ENCODE measurements around the gene ACOX1.

ACOX1 gene

GRCh38 chr17:75995385-75995925, 16.5 kb upstream of the ACOX1 start:
- Histone ChIP-seq H3K9me2 (replicated peaks; ENCODE audit: insufficient read depth, low read length) (no peaks in the 10 kb centered on the region), H3K9ac (ENCODE audit: low read length) (no peak overlapping the region), H3K9me3 (replicated peaks; ENCODE audit: insufficient read depth, low read length) (no peaks in the 10 kb centered on the region), H2AFZ (ENCODE audit: low read length) (no peak overlapping the region), H3K4me2 (ENCODE audit: low read depth, low read length) (no peak overlapping the region), H3F3A (ENCODE audit: insufficient read depth, low read length) (no peaks in the 10 kb centered on the region), H3K4me1 (ENCODE audit: low read length) (no peaks in the 10 kb centered on the region), H4K20me1 (ENCODE audit: insufficient read depth, low read length) (no peaks in the 10 kb centered on the region), H3K27me3 (replicated peaks; ENCODE audit: insufficient read depth, low read length) (no peaks in the 10 kb centered on the region), H3K36me3 (replicated peaks; ENCODE audit: insufficient read depth, low read length) (no peaks in the 10 kb centered on the region), H3K27ac (ENCODE audit: low read length) (no peak overlapping the region), H3K79me2 (ENCODE audit: low read length) (no peaks in the 10 kb centered on the region), H3K4me3 (ENCODE audit: low read length) (no peak overlapping the region)
- DNase-seq: no peak
- no peak for TF ChIP-seq CTCF (IDR thresholded peaks at IDR 0.05; ENCODE audit: low read length)
- TF ChIP-seq EZH2 (optimal IDR thresholded peaks at IDR 0.05; ENCODE audit: low read depth, low read length): no peak

DNA sequence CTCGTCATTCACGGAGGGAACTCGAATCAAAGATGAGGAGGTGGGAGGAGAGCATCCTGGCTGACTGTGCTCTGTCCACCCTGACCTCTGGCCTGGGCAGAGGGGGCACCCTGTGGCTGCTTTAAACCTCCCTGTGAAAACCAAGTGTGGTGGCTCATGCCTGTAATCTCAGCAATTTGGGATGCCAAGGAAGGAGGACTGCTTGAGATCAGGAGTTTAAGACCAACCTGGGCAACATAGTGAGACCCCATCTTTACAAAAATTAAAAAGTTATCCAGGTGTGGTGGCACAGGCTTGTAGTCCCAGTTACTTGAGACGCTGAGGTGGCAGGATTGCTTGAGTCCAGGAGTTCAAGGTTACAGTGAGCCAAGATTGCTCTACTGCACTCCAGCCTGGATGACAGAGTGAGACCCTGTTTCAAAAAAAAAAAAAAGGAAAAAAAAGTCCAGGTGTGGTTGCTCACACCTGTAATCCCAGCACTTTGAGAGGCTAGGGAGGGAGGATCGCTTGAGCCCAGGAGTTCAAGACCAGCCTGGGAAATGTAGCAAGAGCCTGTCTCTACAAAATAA, 15.9 kb upstream of the ACOX1 start:
- Histone ChIP-seq H3K4me3 (ENCODE audit: low read length) (no peak overlapping the region), H3F3A (ENCODE audit: insufficient read depth, low read length) (no peaks in the 10 kb centered on the region), H3K9ac (ENCODE audit: low read length) (no peak overlapping the region), H3K27ac (ENCODE audit: low read length) (no peak overlapping the region), H4K20me1 (ENCODE audit: insufficient read depth, low read length) (no peaks in the 10 kb centered on the region), H3K79me2 (ENCODE audit: low read length) (no peaks in the 10 kb centered on the region), H3K4me1 (ENCODE audit: low read length) (no peaks in the 10 kb centered on the region), H3K9me3 (replicated peaks; ENCODE audit: insufficient read depth, low read length) (no peaks in the 10 kb centered on the region), H3K27me3 (replicated peaks; ENCODE audit: insufficient read depth, low read length) (no peaks in the 10 kb centered on the region), H2AFZ (ENCODE audit: low read length) (no peak overlapping the region), H3K4me2 (ENCODE audit: low read depth, low read length) (no peak overlapping the region), H3K9me2 (replicated peaks; ENCODE audit: insufficient read depth, low read length) (no peaks in the 10 kb centered on the region), H3K36me3 (replicated peaks; ENCODE audit: insufficient read depth, low read length) (no peaks in the 10 kb centered on the region)
- TF ChIP-seq EZH2 (optimal IDR thresholded peaks at IDR 0.05; ENCODE audit: low read depth, low read length): no peak
- TF ChIP-seq EZH2phosphoT487 (IDR thresholded peaks at IDR 0.05; ENCODE audit: low read length): no peak
- no peak for TF ChIP-seq CTCF (IDR thresholded peaks at IDR 0.05; ENCODE audit: low read length)
- no peak for DNase-seq

DNA sequence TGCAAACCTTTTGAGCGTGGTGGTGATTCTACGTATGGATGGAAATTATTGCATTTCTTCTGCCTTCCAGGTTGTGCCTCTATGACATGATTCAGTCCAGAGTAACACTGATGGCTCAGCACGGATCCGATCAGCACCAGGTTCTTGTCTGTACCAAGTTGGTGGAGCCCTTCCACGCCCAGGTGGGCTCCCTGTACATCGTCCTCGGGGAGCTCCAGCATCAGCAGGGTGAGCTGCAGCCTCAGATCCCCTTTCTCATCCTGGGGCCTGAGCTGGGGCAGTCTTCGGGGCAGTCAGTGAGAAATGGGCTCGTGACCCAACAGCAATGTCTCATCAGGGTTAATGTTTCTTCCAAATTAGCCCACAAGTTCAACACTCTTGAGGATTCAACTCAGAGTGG, 12.4 kb upstream of the ACOX1 start:
- H3K27me3 ChIP-seq (replicated peaks; ENCODE audit: insufficient read depth, low read length): no peaks in the 10 kb centered on the region
- no peaks in the 10 kb centered on the region for H3K9me3 ChIP-seq (replicated peaks; ENCODE audit: insufficient read depth, low read length)
- no peaks in the 10 kb centered on the region for H4K20me1 ChIP-seq (ENCODE audit: insufficient read depth, low read length)
- H3K4me2 ChIP-seq (ENCODE audit: low read depth, low read length): no peak overlapping the region
- no peak overlapping the region for H3K27ac ChIP-seq (ENCODE audit: low read length)
- no peaks in the 10 kb centered on the region for H3K9me2 ChIP-seq (replicated peaks; ENCODE audit: insufficient read depth, low read length)
- H3K36me3 ChIP-seq (replicated peaks; ENCODE audit: insufficient read depth, low read length): no peaks in the 10 kb centered on the region
- no peaks in the 10 kb centered on the region for H3K4me1 ChIP-seq (ENCODE audit: low read length)
- DNase-seq: no peak
- no peak for TF ChIP-seq EZH2 (optimal IDR thresholded peaks at IDR 0.05; ENCODE audit: low read depth, low read length)
- no peak for TF ChIP-seq EZH2phosphoT487 (IDR thresholded peaks at IDR 0.05; ENCODE audit: low read length)
- TF ChIP-seq CTCF (IDR thresholded peaks at IDR 0.05; ENCODE audit: low read length): no peak
- no peaks in the 10 kb centered on the region for H3K79me2 ChIP-seq (ENCODE audit: low read length)
- H3K9ac ChIP-seq (ENCODE audit: low read length): no peak overlapping the region
- no peak overlapping the region for H3K4me3 ChIP-seq (ENCODE audit: low read length)
- no peaks in the 10 kb centered on the region for H3F3A ChIP-seq (ENCODE audit: insufficient read depth, low read length)
- H2AFZ ChIP-seq (ENCODE audit: low read length): no peak overlapping the region

All from MM.1S (cell line).